ENCODE data around the gene SLC38A2.

Gene SLC38A2

DNA sequence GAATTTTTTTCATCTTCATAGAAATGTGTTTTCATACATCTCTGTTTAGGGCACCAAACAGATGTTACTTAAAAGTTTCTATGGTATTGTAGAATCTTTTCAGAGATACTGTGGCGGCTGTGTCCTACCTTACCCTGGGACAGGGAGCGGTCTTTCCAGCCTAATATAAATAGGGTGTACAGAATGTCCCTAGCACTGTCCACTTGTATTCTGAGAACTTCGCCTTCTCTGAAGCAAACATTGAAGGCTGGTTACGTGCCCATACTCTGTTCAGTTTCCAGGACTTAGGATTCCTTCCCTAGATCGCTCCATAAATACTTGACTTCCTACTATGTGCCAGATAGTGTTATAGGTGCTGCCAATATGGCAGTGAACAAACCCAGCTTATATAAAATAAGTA, 24.3 kb upstream of the SLC38A2 start:
- H3K27me3 ChIP-seq (ENCODE audit: insufficient read depth, low read length), result no peaks in the 10 kb centered on the region
- H3K14ac ChIP-seq (ENCODE audit: low read length), result no peak overlapping the region
- H3K4me1 ChIP-seq (ENCODE audit: control insufficient read depth in 1 of 2, insufficient read depth in 2 of 2, low read length in 2 of 2), result no peaks in the 10 kb centered on the region
- DNase-seq, result no peak
- no peak overlapping the region for H2BK120ac ChIP-seq (ENCODE audit: insufficient read depth, low read length, poor library complexity)
- no CpG with 5 or more reads among the region's 5 CpGs for WGBS (ENCODE audit: extremely low coverage, insufficient coverage, insufficient read length)
- H4K12ac ChIP-seq (ENCODE audit: low read depth, low read length), result no peak overlapping the region
- H3K4me2 ChIP-seq (ENCODE audit: low read length), result no peak overlapping the region
- H4K91ac ChIP-seq (ENCODE audit: low read depth, low read length), result no peak overlapping the region
- H3K36me3 ChIP-seq (ENCODE audit: control insufficient read depth in 1 of 2, insufficient read depth in 2 of 2, low read length in 2 of 2), result no peaks in the 10 kb centered on the region
- no peak overlapping the region for H2BK5ac ChIP-seq (ENCODE audit: low read depth, low read length, poor library complexity)
- H3K18ac ChIP-seq (ENCODE audit: low read length), result no peak overlapping the region
- H3K4ac ChIP-seq (ENCODE audit: low read depth, low read length), result no peak overlapping the region
- H3K79me1 ChIP-seq (ENCODE audit: low read length), result no peaks in the 10 kb centered on the region
- H2AK5ac ChIP-seq (ENCODE audit: low read length), result no peak overlapping the region
- no peak overlapping the region for H3K27ac ChIP-seq (ENCODE audit: low read depth, low read length)
- no peak overlapping the region for H2AFZ ChIP-seq (ENCODE audit: insufficient read depth, low read length, poor library complexity)
- H3K4me3 ChIP-seq (ENCODE audit: low read depth, low read length), result no peak overlapping the region
- H3K9me3 ChIP-seq (ENCODE audit: insufficient read depth, low read depth, low read length), result no peaks in the 10 kb centered on the region
- H3K9ac ChIP-seq (ENCODE audit: low read length), result no peak overlapping the region
- H4K8ac ChIP-seq (ENCODE audit: low read depth, low read length), result no peak overlapping the region
- no peaks in the 10 kb centered on the region for H3K79me2 ChIP-seq (ENCODE audit: control insufficient read depth, insufficient read depth, low read length, poor library complexity)
- H2BK12ac ChIP-seq (ENCODE audit: low read length), result no peak overlapping the region
- H3K23ac ChIP-seq (ENCODE audit: low read length), result no peak overlapping the region

- H4K8ac ChIP-seq (ENCODE audit: low read depth, low read length), result no peak overlapping the region
- H2BK120ac ChIP-seq (ENCODE audit: insufficient read depth, low read length, poor library complexity), result no peak overlapping the region
- no peak overlapping the region for H3K14ac ChIP-seq (ENCODE audit: low read length)
- H3K4me3 ChIP-seq (ENCODE audit: low read depth, low read length), result no peak overlapping the region
- H3K4ac ChIP-seq (ENCODE audit: low read depth, low read length), result no peak overlapping the region
- no peaks in the 10 kb centered on the region for H3K79me2 ChIP-seq (ENCODE audit: control insufficient read depth, insufficient read depth, low read length, poor library complexity)
- H4K12ac ChIP-seq (ENCODE audit: low read depth, low read length), result no peak overlapping the region
- no peaks in the 10 kb centered on the region for H3K9me3 ChIP-seq (ENCODE audit: insufficient read depth, low read depth, low read length)
- no peak overlapping the region for H4K91ac ChIP-seq (ENCODE audit: low read depth, low read length)
- H3K4me2 ChIP-seq (ENCODE audit: low read length), result no peak overlapping the region
- no peak overlapping the region for H3K18ac ChIP-seq (ENCODE audit: low read length)
- no peak overlapping the region for H2BK12ac ChIP-seq (ENCODE audit: low read length)
- DNase-seq, result no peak
- no peaks in the 10 kb centered on the region for H3K36me3 ChIP-seq (ENCODE audit: control insufficient read depth in 1 of 2, insufficient read depth in 2 of 2, low read length in 2 of 2)
- no peak overlapping the region for H2BK5ac ChIP-seq (ENCODE audit: low read depth, low read length, poor library complexity)
- H3K9ac ChIP-seq (ENCODE audit: low read length), result no peak overlapping the region
- no peaks in the 10 kb centered on the region for H3K27me3 ChIP-seq (ENCODE audit: insufficient read depth, low read length)
- H2AK5ac ChIP-seq (ENCODE audit: low read length), result no peak overlapping the region
- H3K79me1 ChIP-seq (ENCODE audit: low read length), result no peaks in the 10 kb centered on the region
- H3K4me1 ChIP-seq (ENCODE audit: control insufficient read depth in 1 of 2, insufficient read depth in 2 of 2, low read length in 2 of 2), result no peaks in the 10 kb centered on the region
- H3K23ac ChIP-seq (ENCODE audit: low read length), result no peak overlapping the region
- no peak overlapping the region for H3K27ac ChIP-seq (ENCODE audit: low read depth, low read length)
- no peak overlapping the region for H2AFZ ChIP-seq (ENCODE audit: insufficient read depth, low read length, poor library complexity)
- no CpG with 5 or more reads among the region's 4 CpGs for WGBS (ENCODE audit: extremely low coverage, insufficient coverage, insufficient read length)
These were observed 22.8 kb upstream of the SLC38A2 start for GRCh38 chr12:46395388-46395787.

GRCh38 chr12:46391630-46392029, 19.1 kb upstream of the SLC38A2 start:
- Histone ChIP-seq H4K12ac (ENCODE audit: low read depth, low read length) (no peak overlapping the region), H2BK120ac (ENCODE audit: insufficient read depth, low read length, poor library complexity) (no peak overlapping the region), H3K9ac (ENCODE audit: low read length) (no peak overlapping the region), H3K79me1 (ENCODE audit: low read length) (no peaks in the 10 kb centered on the region), H3K27me3 (ENCODE audit: insufficient read depth, low read length) (no peaks in the 10 kb centered on the region), H4K91ac (ENCODE audit: low read depth, low read length) (no peak overlapping the region), H2AFZ (ENCODE audit: insufficient read depth, low read length, poor library complexity) (no peak overlapping the region), H3K4me3 (ENCODE audit: low read depth, low read length) (no peak overlapping the region), H3K14ac (ENCODE audit: low read length) (no peak overlapping the region), H2AK5ac (ENCODE audit: low read length) (no peak overlapping the region), H3K4ac (ENCODE audit: low read depth, low read length) (no peak overlapping the region), H3K9me3 (ENCODE audit: insufficient read depth, low read depth, low read length) (no peaks in the 10 kb centered on the region), H2BK5ac (ENCODE audit: low read depth, low read length, poor library complexity) (no peak overlapping the region), H3K79me2 (ENCODE audit: control insufficient read depth, insufficient read depth, low read length, poor library complexity) (no peaks in the 10 kb centered on the region), H3K4me1 (ENCODE audit: control insufficient read depth in 1 of 2, insufficient read depth in 2 of 2, low read length in 2 of 2) (peaks cover 2 to 3% of the 10 kb centered on the region in 2 experiments), H4K8ac (ENCODE audit: low read depth, low read length) (no peak overlapping the region), H3K27ac (ENCODE audit: low read depth, low read length) (no peak overlapping the region), H3K18ac (ENCODE audit: low read length) (no peak overlapping the region), H3K4me2 (ENCODE audit: low read length) (no peak overlapping the region), H2BK12ac (ENCODE audit: low read length) (no peak overlapping the region), H3K23ac (ENCODE audit: low read length) (no peak overlapping the region), H3K36me3 (ENCODE audit: control insufficient read depth in 1 of 2, insufficient read depth in 2 of 2, low read length in 2 of 2) (peaks cover 0 to 2% of the 10 kb centered on the region in 2 experiments)
- no peak for DNase-seq
- no CpG with 5 or more reads among the region's 1 CpG for WGBS (ENCODE audit: extremely low coverage, insufficient coverage, insufficient read length)

GRCh38 chr12:46390881-46391280, 18.3 kb upstream of the SLC38A2 start:
- WGBS (ENCODE audit: extremely low coverage, insufficient coverage, insufficient read length), result no CpG with 5 or more reads among the region's 4 CpGs
- no peaks in the 10 kb centered on the region for H3K9me3 ChIP-seq (ENCODE audit: insufficient read depth, low read depth, low read length)
- H3K27me3 ChIP-seq (ENCODE audit: insufficient read depth, low read length), result no peaks in the 10 kb centered on the region
- no peak overlapping the region for H3K18ac ChIP-seq (ENCODE audit: low read length)
- H3K79me1 ChIP-seq (ENCODE audit: low read length), result no peaks in the 10 kb centered on the region
- no peak overlapping the region for H3K23ac ChIP-seq (ENCODE audit: low read length)
- H2AFZ ChIP-seq (ENCODE audit: insufficient read depth, low read length, poor library complexity), result no peak overlapping the region
- H3K4me2 ChIP-seq (ENCODE audit: low read length), result no peak overlapping the region
- no peak overlapping the region for H2AK5ac ChIP-seq (ENCODE audit: low read length)
- no peak overlapping the region for H3K4ac ChIP-seq (ENCODE audit: low read depth, low read length)
- no peak overlapping the region for H3K9ac ChIP-seq (ENCODE audit: low read length)
- no peak overlapping the region for H3K27ac ChIP-seq (ENCODE audit: low read depth, low read length)
- H3K79me2 ChIP-seq (ENCODE audit: control insufficient read depth, insufficient read depth, low read length, poor library complexity), result no peaks in the 10 kb centered on the region
- no peak overlapping the region for H2BK5ac ChIP-seq (ENCODE audit: low read depth, low read length, poor library complexity)
- no peak overlapping the region for H3K14ac ChIP-seq (ENCODE audit: low read length)
- no peak overlapping the region for H4K8ac ChIP-seq (ENCODE audit: low read depth, low read length)
- no peak overlapping the region for H4K12ac ChIP-seq (ENCODE audit: low read depth, low read length)
- no peak overlapping the region for H4K91ac ChIP-seq (ENCODE audit: low read depth, low read length)
- peaks cover 0 to 2% of the 10 kb centered on the region in 2 experiments for H3K36me3 ChIP-seq (ENCODE audit: control insufficient read depth in 1 of 2, insufficient read depth in 2 of 2, low read length in 2 of 2)
- H2BK12ac ChIP-seq (ENCODE audit: low read length), result no peak overlapping the region
- no peak for DNase-seq
- H3K4me3 ChIP-seq (ENCODE audit: low read depth, low read length), result no peak overlapping the region
- H3K4me1 ChIP-seq (ENCODE audit: control insufficient read depth in 1 of 2, insufficient read depth in 2 of 2, low read length in 2 of 2), result peaks cover 2 to 3% of the 10 kb centered on the region in 2 experiments
- H2BK120ac ChIP-seq (ENCODE audit: insufficient read depth, low read length, poor library complexity), result no peak overlapping the region
